Liver (tissue), 9 donors: ENCODE results near the gene FOXO3. TPM values are rescaled to one million over a fixed set of nuclear protein-coding genes. Genes with fewer than 3 reads are reported as not detected.
A peak's percentile ranks its signal among the peaks of the same experiment; 100 is the strongest.

ENCODE experiments used
- DNase-seq: peaks from one replicate; pipeline ENCODE4 v3.0.0-alpha.2; 2017; ENCODE audit warnings: low spot score
- H3K27ac ChIP-seq, 2 donors: one replicate each; pipeline ENCODE4 v1.7.0; 2013; ENCODE audit warnings: inconsistent platforms in 2 of 2, low read length in 2 of 2, control low read depth in 1 of 2, low read depth in 1 of 2, mild to moderate bottlenecking in 1 of 2
- H3K27me3 ChIP-seq, 4 donors: one replicate each; pipeline versions ENCODE4 v1.6.1 to v1.7.0; 2013; ENCODE audit warnings: low read length in 3 of 4, inconsistent platforms in 1 of 4, mild to moderate bottlenecking in 1 of 4, moderate library complexity in 1 of 4; ENCODE audit not compliant: control insufficient read depth in 4 of 4, insufficient read depth in 4 of 4
- H3K36me3 ChIP-seq, 4 donors: one replicate each; pipeline versions ENCODE4 v1.6.1 to v1.7.0; 2013; ENCODE audit warnings: low read length in 3 of 4, mild to moderate bottlenecking in 3 of 4, low read depth in 1 of 4, moderate library complexity in 1 of 4; ENCODE audit not compliant: control insufficient read depth in 4 of 4, insufficient read depth in 3 of 4
- H3K4me1 ChIP-seq, 4 donors: one replicate each; pipeline versions ENCODE4 v1.6.1 to v1.7.0; 2013; ENCODE audit warnings: low read length in 3 of 4, mild to moderate bottlenecking in 3 of 4, moderate library complexity in 1 of 4; ENCODE audit not compliant: control insufficient read depth in 4 of 4, insufficient read depth in 4 of 4
- H3K4me3 ChIP-seq, 3 donors: one replicate each; pipeline versions ENCODE4 v1.6.1 to v1.7.0; 2013; ENCODE audit warnings: low read length in 3 of 3, control low read depth in 1 of 3, low read depth in 1 of 3, mild to moderate bottlenecking in 1 of 3
- H3K9ac ChIP-seq, 2 donors: one replicate each; pipeline ENCODE4 v1.7.0; 2013; ENCODE audit warnings: low read length in 2 of 2, mild to moderate bottlenecking in 2 of 2, moderate library complexity in 2 of 2, control low read depth in 1 of 2, low read depth in 1 of 2
- H3K9me3 ChIP-seq, 4 donors: one replicate each; pipeline versions ENCODE4 v1.6.1 to v1.7.0; 2013; ENCODE audit warnings: low read length in 3 of 4; ENCODE audit not compliant: control insufficient read depth in 4 of 4
- ATF3 ChIP-seq: IDR thresholded peaks from 2 replicates; pipeline ENCODE4 v1.6.1; 2016; ENCODE audit warnings: antibody characterized with exemption
- CTCF ChIP-seq: fragments of 150-350 bp; IDR thresholded peaks from 2 replicates; pipeline ENCODE4 v1.5.1; 2017; ENCODE audit warnings: improper control_type of control experiment, low read depth, low read length; ENCODE audit not compliant: missing input control
- FOXA1 ChIP-seq: IDR thresholded peaks from 2 replicates; pipeline ENCODE4 v1.6.1; 2016; ENCODE audit warnings: antibody characterized with exemption
- FOXA2 ChIP-seq: IDR thresholded peaks from 2 replicates; pipeline ENCODE4 v1.6.1; 2016; ENCODE audit warnings: antibody characterized with exemption
- GABPA ChIP-seq, 2 donors: IDR thresholded peaks in 1 of 2; conservative IDR thresholded peaks in 1 of 2; 2 replicates each; pipeline ENCODE4 v1.6.1; 2016; ENCODE audit warnings: antibody characterized with exemption in 2 of 2, mild to moderate bottlenecking in 1 of 2, moderate library complexity in 1 of 2
- HNF4A ChIP-seq, 2 donors: conservative IDR thresholded peaks; 2 replicates each; pipeline ENCODE4 v1.6.1; 2016; ENCODE audit warnings: antibody characterized with exemption in 2 of 2, mild to moderate bottlenecking in 2 of 2
- HNF4G ChIP-seq: IDR thresholded peaks from 2 replicates; pipeline ENCODE4 v1.6.1; 2016; ENCODE audit warnings: antibody characterized with exemption
- JUND ChIP-seq, 2 donors: IDR thresholded peaks; 2 replicates each; pipeline ENCODE4 v1.6.1; 2016; ENCODE audit warnings: antibody characterized with exemption in 2 of 2
- MAX ChIP-seq: IDR thresholded peaks from 2 replicates; pipeline ENCODE4 v1.6.1; 2016; ENCODE audit warnings: antibody characterized with exemption
- NR2F2 ChIP-seq: IDR thresholded peaks from 2 replicates; pipeline ENCODE4 v1.6.1; 2016; ENCODE audit warnings: antibody characterized with exemption
- RAD21 ChIP-seq, 2 donors: IDR thresholded peaks; 2 replicates each; pipeline ENCODE4 v1.6.1; 2016; ENCODE audit warnings: antibody characterized with exemption in 2 of 2, mild to moderate bottlenecking in 2 of 2
- RXRA ChIP-seq, 2 donors: IDR thresholded peaks; 2 replicates each; pipeline ENCODE4 v1.6.1; 2017 to 2018; ENCODE audit warnings: antibody characterized with exemption in 2 of 2, mild to moderate bottlenecking in 1 of 2
- SP1 ChIP-seq: IDR thresholded peaks from 2 replicates; pipeline ENCODE4 v1.6.1; 2018; ENCODE audit warnings: antibody characterized with exemption, mild to moderate bottlenecking
- YY1 ChIP-seq: IDR thresholded peaks from 2 replicates; pipeline ENCODE4 v1.6.1; 2016; ENCODE audit warnings: antibody characterized with exemption, mild to moderate bottlenecking
- ZBTB33 ChIP-seq: IDR thresholded peaks from 2 replicates; pipeline ENCODE4 v1.6.1; 2016; ENCODE audit warnings: antibody characterized with exemption
- WGBS: extraction: QIAGEN DNeasy Blood & Tissue Kit; methylation state at CpG from one replicate; pipeline ENCODE4 v1.1.7; 2013; 5-methylcytosine and 5-hydroxymethylcytosine counted together
- polyA plus RNA-seq, 2 donors: library from polyadenylated mRNA; stranded (reverse) in 1 of 2; unstranded in 1 of 2; fragments of 200-250 nt in 1 of 2; fragments of >200 nt in 1 of 2; fragmentation: Nextera tagmentation in 1 of 2; extraction: Ambion mirVana in 1 of 2; gene quantifications; one replicate each; pipeline versions ENCODE4 v1.2.1 to v1.2.3, GENCODE V29; 2013 to 2015
- total RNA-seq, 2 donors: library from RNA; depleted of rRNA; stranded (reverse); fragments of >200 nt; gene quantifications; one replicate each; pipeline ENCODE4 v1.2.3, GENCODE V29; 2014
- TF ChIP-seq, protein P1 (sequence below): IDR thresholded peaks from 2 replicates; pipeline ENCODE4 v1.6.1; 2016; ENCODE audit warnings: antibody characterized with exemption, mild to moderate bottlenecking
- donor health status: healthy.
- donor health status: healthy.
- donor health status: healthy.
- donor health status: healthy.
- donor health status: healthy.

Gene FOXO3
- total and polyA plus RNA-seq, 4 donors = 6.0 to 72.2 (median 17.3) TPM

DNA sequence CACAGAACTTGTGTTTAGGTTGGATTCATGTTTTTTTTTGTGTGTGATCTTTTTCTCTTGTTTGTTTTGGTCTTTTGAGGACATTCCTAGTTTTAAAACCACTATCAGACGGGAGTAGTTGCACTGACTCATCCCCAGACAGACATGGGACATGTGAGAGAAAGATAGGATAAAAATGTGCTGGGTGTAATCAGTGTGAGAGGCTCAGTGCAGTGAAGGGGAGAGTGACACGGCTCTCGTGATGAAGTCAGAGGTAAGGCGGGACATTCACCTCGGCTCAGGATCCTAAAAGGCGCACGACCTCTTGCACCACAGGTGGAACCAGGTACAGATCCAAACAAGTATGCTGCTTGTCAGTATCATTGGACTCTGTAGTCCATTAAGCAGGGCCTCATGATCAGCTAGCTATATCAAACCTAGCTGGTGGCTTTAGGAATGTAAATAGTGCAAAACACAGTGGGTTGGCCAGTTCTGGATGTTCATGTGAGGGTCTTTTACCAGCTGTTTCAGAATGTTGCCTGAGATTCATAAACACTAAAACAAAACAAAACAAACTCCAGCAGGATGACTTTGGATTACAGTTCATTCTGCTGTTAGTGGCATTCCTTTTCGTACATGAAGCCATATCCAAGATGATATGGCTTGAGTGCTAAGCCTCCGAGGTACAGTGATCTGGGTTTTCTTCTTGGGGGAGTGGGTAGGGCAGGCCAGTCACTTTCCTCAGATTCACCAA is 18.0 kb downstream of the FOXO3 start:
- WGBS = 48% methylated on average over 9 of the region's 9 CpGs
- peak; percentile 66 for DNase-seq
- TF ChIP-seq RAD21 (IDR thresholded peaks at IDR 0.05) = peak in 1 of 2 donors; percentile 38
- TF ChIP-seq ATF3 = no peak
- TF ChIP-seq FOXA2 = no peak
- peak; percentile 56 to 84 for TF ChIP-seq HNF4A (conservative IDR thresholded peaks at IDR 0.05)
- TF ChIP-seq SP1 = peak; percentile 43
- TF ChIP-seq RXRA (IDR thresholded peaks at IDR 0.05) = peak; percentile 75 to 91
- TF ChIP-seq GABPA (IDR thresholded peaks at IDR 0.05 in 1 of 2, conservative IDR thresholded peaks at IDR 0.05 in 1 of 2) = no peak
- peak; percentile 62 for TF ChIP-seq NR2F2
- H3K27ac ChIP-seq = peak overlapping the region in 1 of 2 donors; percentile 12
- no peaks in the 10 kb centered on the region for H3K9me3 ChIP-seq
- no peak overlapping the region for H3K9ac ChIP-seq
- H3K27me3 ChIP-seq = no peaks in the 10 kb centered on the region
- peaks cover 0 to 2% (median 0%) of the 10 kb centered on the region in 4 donors for H3K36me3 ChIP-seq
- no peak overlapping the region for H3K4me3 ChIP-seq
- peaks cover 14 to 86% (median 67%) of the 10 kb centered on the region in 4 donors for H3K4me1 ChIP-seq

- H3K4me3 ChIP-seq = no peak overlapping the region
- peak overlapping the region in 1 of 2 donors; percentile 12 for H3K27ac ChIP-seq
- peaks cover 16 to 86% (median 70%) of the 10 kb centered on the region in 4 donors for H3K4me1 ChIP-seq
- H3K9ac ChIP-seq = no peak overlapping the region
- no peak for TF ChIP-seq CTCF
- no peak for TF ChIP-seq NR2F2
- no peak for TF ChIP-seq JUND (IDR thresholded peaks at IDR 0.05)
- TF ChIP-seq RAD21 (IDR thresholded peaks at IDR 0.05) = no peak
- no peak for TF ChIP-seq HNF4A (conservative IDR thresholded peaks at IDR 0.05)
- TF ChIP-seq YY1 = no peak
- TF ChIP-seq MAX = no peak
- TF ChIP-seq GABPA (IDR thresholded peaks at IDR 0.05 in 1 of 2, conservative IDR thresholded peaks at IDR 0.05 in 1 of 2) = no peak
- TF ChIP-seq, protein P1, sequence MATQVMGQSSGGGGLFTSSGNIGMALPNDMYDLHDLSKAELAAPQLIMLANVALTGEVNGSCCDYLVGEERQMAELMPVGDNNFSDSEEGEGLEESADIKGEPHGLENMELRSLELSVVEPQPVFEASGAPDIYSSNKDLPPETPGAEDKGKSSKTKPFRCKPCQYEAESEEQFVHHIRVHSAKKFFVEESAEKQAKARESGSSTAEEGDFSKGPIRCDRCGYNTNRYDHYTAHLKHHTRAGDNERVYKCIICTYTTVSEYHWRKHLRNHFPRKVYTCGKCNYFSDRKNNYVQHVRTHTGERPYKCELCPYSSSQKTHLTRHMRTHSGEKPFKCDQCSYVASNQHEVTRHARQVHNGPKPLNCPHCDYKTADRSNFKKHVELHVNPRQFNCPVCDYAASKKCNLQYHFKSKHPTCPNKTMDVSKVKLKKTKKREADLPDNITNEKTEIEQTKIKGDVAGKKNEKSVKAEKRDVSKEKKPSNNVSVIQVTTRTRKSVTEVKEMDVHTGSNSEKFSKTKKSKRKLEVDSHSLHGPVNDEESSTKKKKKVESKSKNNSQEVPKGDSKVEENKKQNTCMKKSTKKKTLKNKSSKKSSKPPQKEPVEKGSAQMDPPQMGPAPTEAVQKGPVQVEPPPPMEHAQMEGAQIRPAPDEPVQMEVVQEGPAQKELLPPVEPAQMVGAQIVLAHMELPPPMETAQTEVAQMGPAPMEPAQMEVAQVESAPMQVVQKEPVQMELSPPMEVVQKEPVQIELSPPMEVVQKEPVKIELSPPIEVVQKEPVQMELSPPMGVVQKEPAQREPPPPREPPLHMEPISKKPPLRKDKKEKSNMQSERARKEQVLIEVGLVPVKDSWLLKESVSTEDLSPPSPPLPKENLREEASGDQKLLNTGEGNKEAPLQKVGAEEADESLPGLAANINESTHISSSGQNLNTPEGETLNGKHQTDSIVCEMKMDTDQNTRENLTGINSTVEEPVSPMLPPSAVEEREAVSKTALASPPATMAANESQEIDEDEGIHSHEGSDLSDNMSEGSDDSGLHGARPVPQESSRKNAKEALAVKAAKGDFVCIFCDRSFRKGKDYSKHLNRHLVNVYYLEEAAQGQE = no peak
- no peak for TF ChIP-seq ZBTB33
- TF ChIP-seq FOXA1 = no peak
- no peak for TF ChIP-seq ATF3
- no peak for TF ChIP-seq HNF4G
- TF ChIP-seq FOXA2 = no peak
- TF ChIP-seq RXRA (IDR thresholded peaks at IDR 0.05) = no peak
- no peak for DNase-seq
- WGBS = 70% methylated on average over 2 of the region's 2 CpGs
- H3K36me3 ChIP-seq = peaks cover 0 to 2% (median 0%) of the 10 kb centered on the region in 4 donors
- no peaks in the 10 kb centered on the region for H3K9me3 ChIP-seq
- H3K27me3 ChIP-seq = no peaks in the 10 kb centered on the region
Measured at GRCh38 chr6:108579328-108579721, 18.6 kb downstream of the FOXO3 start.
